Prostate gland (tissue), 2 donors: ENCODE data around the gene SLCO3A1. TPM values are rescaled to one million over a fixed set of nuclear protein-coding genes. Genes with fewer than 3 reads are reported as not detected.

Experiments used
- DNase-seq: peaks from one replicate; pipeline ENCODE4 v3.0.0-alpha.2; 2019; ENCODE audit warnings: low spot score
- H3K27ac ChIP-seq, 2 donors: fragments of 200-600 bp; sonication (generic); 2 replicates each; pipeline ENCODE4 v1.5.1; 2017 to 2019
- H3K27me3 ChIP-seq: fragments of 200-600 bp; sonication (generic); replicated peaks from 2 replicates; pipeline ENCODE4 v1.5.1; 2019; ENCODE audit not compliant: insufficient read depth
- H3K36me3 ChIP-seq, 2 donors: fragments of 200-600 bp; sonication (generic); 1 replicate in 1 of 2; 2 replicates in 1 of 2; pipeline versions ENCODE4 v1.5.1 to v1.8.1; 2017 to 2019
- H3K4me1 ChIP-seq: fragments of 200-600 bp; sonication (generic); replicated peaks from 2 replicates; pipeline ENCODE4 v1.5.1; 2019
- H3K4me3 ChIP-seq, 2 donors: fragments of 200-600 bp; sonication (generic); 2 replicates each; pipeline ENCODE4 v1.5.1; 2017 to 2019
- H3K9me3 ChIP-seq: fragments of 200-600 bp; sonication (generic); 2 replicates; pipeline ENCODE4 v1.5.1; 2017
- CTCF ChIP-seq, 4 experiments: fragments of 200-600 bp in 2 of 4; fragments of 450-650 bp in 2 of 4; sonication (generic) in 2 of 4; IDR thresholded peaks; 1 replicate in 3 of 4; 2 replicates in 1 of 4; pipeline ENCODE4 v1.5.1; 2016 to 2019; ENCODE audit warnings: antibody characterized with exemption in 4 of 4, mild to moderate bottlenecking in 2 of 4, moderate library complexity in 2 of 4
- POLR2A ChIP-seq: fragments of 450-650 bp; IDR thresholded peaks from one replicate; pipeline ENCODE4 v1.6.1; 2016; ENCODE audit warnings: antibody characterized with exemption, mild to moderate bottlenecking
- POLR2AphosphoS5 ChIP-seq: sonication (generic); formaldehyde crosslinking; IDR thresholded peaks from one replicate; pipeline ENCODE4 v1.6.1; 2017; ENCODE audit warnings: antibody characterized with exemption
- WGBS: methylation state at CpG from one replicate; pipeline ENCODE4 v1.1.5; 2018; 5-methylcytosine and 5-hydroxymethylcytosine counted together
- intact Hi-C: fragments of 100-400 bp; cut with DNase I; formaldehyde crosslinking; loops from one replicate; pipeline ENCODE4 v1.14.2; 2022
- total RNA-seq, 2 donors: library from RNA; depleted of rRNA; stranded (reverse); fragments of >200 nt; gene quantifications; one replicate each; pipeline ENCODE4 v1.1.0, GENCODE V29; 2016

SLCO3A1 gene
- total RNA-seq, 2 donors from 2014 or later: 7.4 to 35.3 TPM

DNA sequence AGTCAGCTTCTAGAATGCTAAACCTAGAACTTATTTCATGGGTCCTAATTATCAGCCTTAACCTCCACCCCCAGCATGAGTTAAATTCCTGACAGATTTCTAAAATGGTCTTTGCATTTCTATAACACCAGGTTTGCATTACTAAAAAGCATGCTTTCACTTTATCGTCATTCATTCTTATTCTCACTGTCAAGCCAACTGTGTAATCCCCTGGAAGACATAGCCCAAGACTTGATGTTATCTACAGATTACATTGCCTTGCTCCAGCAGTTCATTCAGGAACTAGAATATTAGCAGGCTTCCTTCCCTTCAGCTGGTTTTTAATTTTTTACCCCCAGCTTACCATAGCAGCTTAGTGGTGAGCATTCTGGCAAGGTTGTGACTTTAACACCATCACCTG lies 184.0 kb downstream of the SLCO3A1 start:
- no peak for DNase-seq
- WGBS: 71% methylated on average over 1 of the region's 1 CpG
- Histone ChIP-seq H3K36me3 (no peaks in the 10 kb centered on the region), H3K4me1 (no peaks in the 10 kb centered on the region), H3K4me3 (no peak overlapping the region), H3K27me3 (no peaks in the 10 kb centered on the region), H3K9me3 (no peaks in the 10 kb centered on the region), H3K27ac (no peak overlapping the region)
- intact Hi-C loops: no loop called here
- TF ChIP-seq CTCF (IDR thresholded peaks at IDR 0.05) (no peak), POLR2A (no peak), POLR2AphosphoS5 (no peak)

DNA sequence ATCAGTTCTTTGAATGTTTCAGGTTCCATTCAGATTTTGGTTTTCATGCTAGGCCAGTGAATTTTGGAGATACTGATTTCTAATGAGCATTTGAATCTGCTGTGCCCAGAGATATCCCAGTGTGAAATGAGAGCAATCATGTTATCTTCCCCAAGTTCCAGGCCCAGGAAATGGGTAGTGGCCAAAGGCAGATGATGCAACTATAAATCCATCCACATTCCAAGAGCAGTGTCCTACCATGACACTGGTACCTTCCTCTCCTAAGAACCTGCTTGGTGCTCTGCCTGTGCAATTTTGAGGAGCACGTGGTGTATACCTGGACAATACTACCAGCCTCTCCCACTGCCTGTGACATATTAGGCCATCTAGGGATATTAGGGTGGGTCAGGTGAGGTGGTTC lies 186.8 kb downstream of the SLCO3A1 start:
- DNase-seq: no peak
- Histone ChIP-seq H3K27ac (no peak overlapping the region), H3K27me3 (no peaks in the 10 kb centered on the region), H3K4me1 (no peaks in the 10 kb centered on the region), H3K36me3 (no peaks in the 10 kb centered on the region), H3K4me3 (no peak overlapping the region), H3K9me3 (no peaks in the 10 kb centered on the region)
- intact Hi-C loops: no loop called here
- TF ChIP-seq CTCF (IDR thresholded peaks at IDR 0.05): no peak
- 100% methylated on average over 1 of the region's 1 CpG for WGBS

DNA sequence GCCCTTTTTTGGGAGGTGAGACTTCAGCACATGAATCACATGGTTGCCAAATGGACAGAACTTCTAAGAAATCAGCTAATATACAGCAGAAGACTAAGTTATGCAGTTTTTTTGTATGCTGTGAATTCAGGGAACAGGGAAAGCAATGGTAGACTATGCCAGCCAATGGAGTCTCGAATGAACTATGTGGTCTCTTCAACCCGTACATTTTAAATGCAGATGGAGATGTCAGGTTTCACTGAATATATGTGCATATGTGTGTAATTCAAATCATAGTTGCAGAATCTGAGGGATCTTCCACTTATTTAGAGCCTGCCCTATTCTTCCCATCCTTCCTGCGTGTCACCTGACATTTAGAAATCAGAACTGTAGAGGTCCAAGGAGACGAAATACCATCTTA lies 187.9 kb downstream of the SLCO3A1 start:
- Histone ChIP-seq H3K27ac (no peak overlapping the region), H3K4me1 (no peaks in the 10 kb centered on the region), H3K27me3 (no peaks in the 10 kb centered on the region), H3K36me3 (no peaks in the 10 kb centered on the region), H3K4me3 (no peak overlapping the region), H3K9me3 (no peaks in the 10 kb centered on the region)
- TF ChIP-seq CTCF (IDR thresholded peaks at IDR 0.05) (no peak), POLR2AphosphoS5 (no peak), POLR2A (no peak)
- WGBS: 92% methylated on average over 4 of the region's 4 CpGs
- no peak for DNase-seq
- intact Hi-C loops: no loop called here

GRCh38 chr15:92043283-92043682 lies 189.8 kb downstream of the SLCO3A1 start:
- no peak overlapping the region for H3K4me3 ChIP-seq
- H3K27me3 ChIP-seq: no peaks in the 10 kb centered on the region
- 68% methylated on average over 3 of the region's 3 CpGs for WGBS
- H3K9me3 ChIP-seq: no peaks in the 10 kb centered on the region
- no peaks in the 10 kb centered on the region for H3K36me3 ChIP-seq
- TF ChIP-seq CTCF (IDR thresholded peaks at IDR 0.05) (no peak), POLR2AphosphoS5 (no peak), POLR2A (no peak)
- H3K4me1 ChIP-seq: no peaks in the 10 kb centered on the region
- no peak overlapping the region for H3K27ac ChIP-seq
- intact Hi-C loops: no loop called here
- DNase-seq: no peak

- TF ChIP-seq POLR2AphosphoS5 (no peak), CTCF (IDR thresholded peaks at IDR 0.05) (no peak), POLR2A (no peak)
- Histone ChIP-seq H3K27ac (no peak overlapping the region), H3K36me3 (no peaks in the 10 kb centered on the region), H3K4me3 (no peak overlapping the region), H3K9me3 (no peaks in the 10 kb centered on the region), H3K27me3 (no peaks in the 10 kb centered on the region), H3K4me1 (no peaks in the 10 kb centered on the region)
- 71% methylated on average over 10 of the region's 10 CpGs for WGBS
- intact Hi-C loops: no loop called here
- no peak for DNase-seq
These were observed 190.8 kb downstream of the SLCO3A1 start for GRCh38 chr15:92044203-92044909.
